Suprapubic skin (tissue), 4 donors: Measurements from ENCODE around the gene MAMLD1. TPM values are rescaled to one million over a fixed set of nuclear protein-coding genes. Genes with fewer than 3 reads are reported as not detected.

Source experiments
- DNase-seq, 2 donors: peaks; one replicate each; pipeline ENCODE4 v3.0.0-alpha.2; 2019; ENCODE audit warnings: low spot score in 2 of 2
- H3K27ac ChIP-seq: fragments of 200-600 bp; sonication (generic); one replicate; pipeline ENCODE4 v1.5.1; 2019
- H3K27me3 ChIP-seq: fragments of 200-600 bp; sonication (generic); one replicate; pipeline ENCODE4 v1.5.1; 2019
- H3K36me3 ChIP-seq: fragments of 200-600 bp; sonication (generic); one replicate; pipeline ENCODE4 v1.5.1; 2019
- H3K4me1 ChIP-seq: fragments of 200-600 bp; sonication (generic); one replicate; pipeline ENCODE4 v1.5.1; 2019
- H3K4me3 ChIP-seq: fragments of 200-600 bp; sonication (generic); one replicate; pipeline ENCODE4 v1.5.1; 2019; ENCODE audit warnings: mild to moderate bottlenecking
- H3K9me3 ChIP-seq: fragments of 200-600 bp; sonication (generic); one replicate; pipeline ENCODE4 v1.5.1; 2019
- EP300 ChIP-seq: sonication (generic); formaldehyde crosslinking; IDR thresholded peaks from one replicate; pipeline ENCODE4 v1.6.1; 2017; ENCODE audit warnings: antibody characterized with exemption
- POLR2A ChIP-seq, 2 donors: fragments of 450-650 bp; IDR thresholded peaks; one replicate each; pipeline ENCODE4 v1.6.1; 2017; ENCODE audit warnings: antibody characterized with exemption in 2 of 2, mild to moderate bottlenecking in 2 of 2, moderate library complexity in 2 of 2
- POLR2AphosphoS5 ChIP-seq, 3 donors: sonication (generic); formaldehyde crosslinking; IDR thresholded peaks; one replicate each; pipeline ENCODE4 v1.6.1; 2017; ENCODE audit warnings: antibody characterized with exemption in 3 of 3
- WGBS: methylation state at CpG from one replicate; pipeline ENCODE4 v1.1.5; 2018; 5-methylcytosine and 5-hydroxymethylcytosine counted together
- total RNA-seq, 4 donors: library from RNA; depleted of rRNA; stranded (reverse); fragments of >200 nt; gene quantifications; one replicate each; pipeline ENCODE4 v1.1.0, GENCODE V29; 2016
- TF ChIP-seq, protein P1 (sequence below), 2 donors: fragments of 200-600 bp in 1 of 2; fragments of 450-650 bp in 1 of 2; sonication (generic) in 1 of 2; IDR thresholded peaks; one replicate each; pipeline ENCODE4 v1.5.1; 2016 to 2019; ENCODE audit warnings: antibody characterized with exemption in 2 of 2, mild to moderate bottlenecking in 1 of 2, moderate library complexity in 1 of 2

Gene MAMLD1
- total RNA-seq, 4 donors from 2014 or later, result 0.68 to 4.5 (median 3.4) TPM

DNA sequence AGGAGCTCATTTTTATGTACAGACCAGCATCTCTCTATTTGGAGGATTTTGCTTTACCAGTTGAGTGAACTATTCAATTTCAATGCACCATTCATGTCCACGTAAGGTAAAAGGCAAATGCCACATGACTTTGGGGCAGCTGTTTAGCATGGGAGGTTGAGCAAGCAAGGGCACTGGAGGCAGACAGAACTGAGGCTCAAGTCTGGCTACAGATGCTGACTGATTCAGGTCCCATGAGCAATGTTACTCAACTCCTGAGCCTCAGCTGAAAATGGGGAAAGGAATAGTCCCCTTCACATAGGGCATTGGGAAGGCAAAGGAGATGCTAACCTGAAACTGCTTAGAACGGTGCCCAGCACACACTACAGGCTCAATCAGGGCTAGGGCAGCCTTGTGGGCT, 112.3 kb downstream of the MAMLD1 start:
- no peak for TF ChIP-seq EP300
- TF ChIP-seq, protein P1, sequence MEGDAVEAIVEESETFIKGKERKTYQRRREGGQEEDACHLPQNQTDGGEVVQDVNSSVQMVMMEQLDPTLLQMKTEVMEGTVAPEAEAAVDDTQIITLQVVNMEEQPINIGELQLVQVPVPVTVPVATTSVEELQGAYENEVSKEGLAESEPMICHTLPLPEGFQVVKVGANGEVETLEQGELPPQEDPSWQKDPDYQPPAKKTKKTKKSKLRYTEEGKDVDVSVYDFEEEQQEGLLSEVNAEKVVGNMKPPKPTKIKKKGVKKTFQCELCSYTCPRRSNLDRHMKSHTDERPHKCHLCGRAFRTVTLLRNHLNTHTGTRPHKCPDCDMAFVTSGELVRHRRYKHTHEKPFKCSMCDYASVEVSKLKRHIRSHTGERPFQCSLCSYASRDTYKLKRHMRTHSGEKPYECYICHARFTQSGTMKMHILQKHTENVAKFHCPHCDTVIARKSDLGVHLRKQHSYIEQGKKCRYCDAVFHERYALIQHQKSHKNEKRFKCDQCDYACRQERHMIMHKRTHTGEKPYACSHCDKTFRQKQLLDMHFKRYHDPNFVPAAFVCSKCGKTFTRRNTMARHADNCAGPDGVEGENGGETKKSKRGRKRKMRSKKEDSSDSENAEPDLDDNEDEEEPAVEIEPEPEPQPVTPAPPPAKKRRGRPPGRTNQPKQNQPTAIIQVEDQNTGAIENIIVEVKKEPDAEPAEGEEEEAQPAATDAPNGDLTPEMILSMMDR (IDR thresholded peaks at IDR 0.05), result no peak
- TF ChIP-seq POLR2A (IDR thresholded peaks at IDR 0.05), result no peak
- no peak for TF ChIP-seq POLR2AphosphoS5 (IDR thresholded peaks at IDR 0.05)
- Histone ChIP-seq H3K27me3 (no peaks in the 10 kb centered on the region), H3K27ac (no peak overlapping the region), H3K4me3 (no peak overlapping the region), H3K4me1 (no peaks in the 10 kb centered on the region), H3K9me3 (no peaks in the 10 kb centered on the region), H3K36me3 (no peaks in the 10 kb centered on the region)
- no peak for DNase-seq
- 73% methylated on average over 2 of the region's 2 CpGs for WGBS

DNA sequence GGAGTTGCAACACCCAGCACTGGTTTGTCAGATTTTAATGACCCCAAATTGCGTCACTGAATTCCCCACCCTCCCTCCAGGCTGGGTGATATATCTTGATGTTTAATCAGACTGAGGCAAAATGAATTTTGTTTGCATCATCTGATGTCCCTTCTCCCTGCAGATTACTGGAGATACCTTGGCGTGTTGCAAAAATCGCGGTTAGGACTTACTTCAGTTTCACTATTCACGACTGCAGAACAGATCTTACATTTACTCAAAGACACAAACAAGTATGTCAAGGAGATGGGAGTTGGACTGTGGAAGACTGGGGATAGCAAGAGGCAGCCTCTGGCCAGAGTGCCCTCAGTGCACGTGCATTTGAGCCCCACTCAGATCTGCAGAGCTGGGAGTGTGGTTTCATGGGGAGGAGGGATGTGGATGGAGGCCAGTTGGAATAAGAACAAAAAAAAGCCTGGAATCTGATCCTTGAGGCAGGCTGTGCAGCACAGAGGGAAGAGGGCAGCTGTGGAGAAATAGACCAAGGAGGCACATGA, 113.1 kb downstream of the MAMLD1 start:
- Histone ChIP-seq H3K4me3 (no peak overlapping the region), H3K4me1 (no peaks in the 10 kb centered on the region), H3K27me3 (no peaks in the 10 kb centered on the region), H3K27ac (no peak overlapping the region), H3K9me3 (no peaks in the 10 kb centered on the region), H3K36me3 (no peaks in the 10 kb centered on the region)
- no peak for DNase-seq
- 60% methylated on average over 6 of the region's 6 CpGs for WGBS
- TF ChIP-seq POLR2A (IDR thresholded peaks at IDR 0.05), result no peak
- no peak for TF ChIP-seq POLR2AphosphoS5 (IDR thresholded peaks at IDR 0.05)
- no peak for TF ChIP-seq EP300

DNA sequence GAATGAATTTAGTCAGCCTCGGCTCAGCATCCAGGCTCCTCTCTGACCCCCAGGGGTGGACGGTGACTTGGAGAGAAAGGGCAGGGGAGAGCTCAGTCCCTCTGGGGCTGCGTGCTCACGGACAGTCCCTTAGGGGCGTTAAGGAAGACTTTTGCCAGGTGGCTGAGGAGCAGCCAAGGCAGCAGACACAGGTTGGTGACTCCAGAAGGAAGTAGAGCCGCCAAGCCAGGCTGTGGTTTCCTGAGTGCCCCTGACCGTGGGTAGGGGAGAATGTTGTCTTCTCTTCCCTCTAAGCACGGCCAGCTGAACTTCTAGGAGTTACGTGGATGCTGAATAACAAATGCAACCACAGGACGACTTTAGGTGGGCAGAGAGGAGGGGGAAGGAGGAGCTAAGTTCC, 114.3 kb downstream of the MAMLD1 start:
- TF ChIP-seq, protein P1 (IDR thresholded peaks at IDR 0.05), result no peak
- TF ChIP-seq POLR2A (IDR thresholded peaks at IDR 0.05), result no peak
- no peak for TF ChIP-seq EP300
- no peak for TF ChIP-seq POLR2AphosphoS5 (IDR thresholded peaks at IDR 0.05)
- WGBS, result 60% methylated on average over 10 of the region's 10 CpGs
- Histone ChIP-seq H3K9me3 (no peaks in the 10 kb centered on the region), H3K4me3 (no peak overlapping the region), H3K36me3 (no peaks in the 10 kb centered on the region), H3K27me3 (no peaks in the 10 kb centered on the region), H3K27ac (no peak overlapping the region), H3K4me1 (no peaks in the 10 kb centered on the region)
- DNase-seq, result no peak

DNA sequence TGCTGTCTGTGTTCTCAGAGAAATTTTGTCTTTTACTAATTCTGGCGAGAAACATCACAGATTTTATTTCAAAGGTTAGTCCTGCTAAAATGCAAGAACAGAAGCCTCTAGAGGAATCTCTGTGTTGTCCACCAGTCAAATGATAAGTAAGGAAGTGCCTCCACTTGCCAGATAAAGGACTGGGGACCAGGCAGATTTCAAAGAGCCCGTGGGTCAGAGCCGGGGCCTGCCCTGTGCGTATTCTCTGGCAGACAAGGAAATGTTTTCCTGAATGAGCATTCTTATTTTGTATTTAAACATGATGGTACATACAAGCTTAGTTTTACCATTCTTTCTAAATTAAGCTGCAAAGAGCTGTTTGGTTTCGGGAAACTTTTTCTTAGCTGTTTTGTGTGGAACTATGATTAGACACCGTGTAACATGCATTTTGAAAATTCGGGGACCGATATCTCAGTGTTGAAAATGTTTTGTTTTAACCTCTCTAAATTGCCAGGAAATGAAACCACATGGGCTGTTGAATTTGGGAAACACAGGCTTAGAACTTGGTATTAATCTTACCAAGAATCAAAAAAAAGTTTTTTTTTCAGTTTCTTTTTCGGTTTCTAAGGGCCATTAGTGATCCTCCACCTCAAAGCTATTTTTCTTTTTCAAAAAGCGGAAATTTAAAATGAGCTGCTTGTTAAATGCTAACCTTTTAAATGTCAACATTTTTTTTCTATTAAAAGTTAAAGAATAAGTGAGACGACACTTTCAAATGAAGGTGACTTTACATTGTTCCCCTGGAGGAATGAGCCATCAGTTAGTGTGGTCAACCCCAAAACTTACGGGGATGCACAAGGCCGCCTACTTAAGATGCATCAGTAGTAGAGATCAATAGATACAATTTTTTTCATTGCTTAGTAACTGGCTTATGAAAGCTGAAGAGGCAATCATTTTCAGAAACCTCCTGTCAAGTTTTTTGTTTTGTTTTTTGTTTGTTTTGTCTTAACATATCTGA, 115.7 kb downstream of the MAMLD1 start:
- no peak for DNase-seq
- Histone ChIP-seq H3K4me1 (no peaks in the 10 kb centered on the region), H3K27ac (no peak overlapping the region), H3K36me3 (no peaks in the 10 kb centered on the region), H3K9me3 (no peaks in the 10 kb centered on the region), H3K27me3 (no peaks in the 10 kb centered on the region), H3K4me3 (no peak overlapping the region)
- 72% methylated on average over 13 of the region's 13 CpGs for WGBS
- no peak for TF ChIP-seq EP300
- no peak for TF ChIP-seq POLR2AphosphoS5 (IDR thresholded peaks at IDR 0.05)
- TF ChIP-seq, protein P1 (IDR thresholded peaks at IDR 0.05), result no peak
- no peak for TF ChIP-seq POLR2A (IDR thresholded peaks at IDR 0.05)

DNA sequence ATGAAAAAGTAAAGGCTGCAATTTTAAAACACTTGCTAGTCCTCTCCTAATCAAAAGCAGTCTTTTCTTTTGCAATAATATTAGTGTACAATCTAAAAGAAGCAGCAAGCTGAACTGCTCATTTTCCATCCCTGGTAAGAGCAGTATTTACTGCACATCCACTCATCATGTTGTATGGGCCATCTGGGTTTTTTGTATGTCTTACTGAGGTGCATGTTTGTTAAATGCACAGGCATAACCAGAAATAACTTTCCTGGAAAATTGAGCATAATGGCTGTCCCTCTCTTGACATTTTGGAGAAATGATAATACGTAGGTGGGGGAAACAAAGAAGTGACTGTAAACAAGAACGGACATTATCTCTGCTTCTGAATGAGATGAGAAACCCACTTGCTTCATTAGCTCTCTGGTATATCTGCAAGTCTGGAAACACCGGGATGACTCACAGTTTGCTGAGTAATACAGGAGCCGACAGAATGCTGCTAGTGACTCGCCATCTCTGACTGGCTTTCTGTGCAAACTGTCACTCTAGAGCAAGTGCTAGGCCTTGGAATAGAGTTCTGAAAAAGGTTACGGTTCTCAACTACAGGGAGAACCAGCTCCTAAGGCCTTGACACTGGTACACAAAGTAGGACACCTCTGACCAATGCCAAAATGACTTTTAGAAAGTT, 119.6 kb downstream of the MAMLD1 start:
- no peak for DNase-seq
- TF ChIP-seq POLR2A (IDR thresholded peaks at IDR 0.05) (no peak), EP300 (no peak), POLR2AphosphoS5 (IDR thresholded peaks at IDR 0.05) (no peak)
- TF ChIP-seq, protein P1 (IDR thresholded peaks at IDR 0.05), result no peak
- H3K36me3 ChIP-seq, result no peaks in the 10 kb centered on the region
- no peaks in the 10 kb centered on the region for H3K4me1 ChIP-seq
- 45% methylated on average over 6 of the region's 6 CpGs for WGBS
- H3K4me3 ChIP-seq, result no peak overlapping the region
- H3K27me3 ChIP-seq, result no peaks in the 10 kb centered on the region
- H3K9me3 ChIP-seq, result no peaks in the 10 kb centered on the region
- H3K27ac ChIP-seq, result no peak overlapping the region
